ENCODE results near the gene ANAPC10.
"Not testable (repeated sequence)": the region's sequence is repeated elsewhere in the genome, so short reads cannot be mapped to it uniquely, and the experiment has no call there.

ANAPC10 gene

DNA sequence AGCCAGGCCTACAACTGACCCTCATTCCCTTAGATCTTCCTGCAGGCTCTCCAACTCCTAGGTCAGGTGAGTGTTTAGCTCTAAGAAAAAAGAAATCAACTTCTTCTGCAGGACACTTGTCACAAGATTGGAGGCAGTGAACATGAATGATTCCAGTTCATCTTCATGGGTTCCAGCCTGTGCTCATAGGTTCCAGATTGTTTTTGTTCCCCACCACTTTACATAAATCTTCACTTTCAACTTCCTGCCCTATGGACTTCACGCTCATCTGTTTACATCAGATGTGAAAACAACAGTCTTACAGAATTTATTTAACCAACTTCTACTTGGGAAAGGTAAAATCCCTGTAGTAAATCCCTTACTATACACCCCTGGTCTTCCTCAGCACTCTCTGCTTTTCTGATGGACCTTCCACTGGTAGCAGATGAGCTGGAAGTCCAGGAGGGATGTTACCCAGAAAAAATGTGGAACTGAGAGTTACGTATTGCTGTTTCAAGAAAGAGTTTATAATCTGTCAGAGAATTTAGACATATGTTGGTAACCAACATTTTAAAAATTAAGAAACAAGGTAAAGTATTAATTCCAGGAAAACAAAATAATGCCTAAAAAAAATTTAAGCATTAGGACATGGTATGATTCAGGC is 62.4 kb downstream of the ANAPC10 start:
- DNase-seq (ENCODE audit: extremely low spot score), result no peak
- POLR2A ChIA-PET, result no interaction called here
- CTCF ChIA-PET, result interaction anchor here (1.0 to 1.4 kb wide), 5 partner anchors 9 to 24 kb away, joined by 3 to 4 read pairs (median 3); no protein-coding TSS in a partner anchor
- TF ChIP-seq, protein P1, sequence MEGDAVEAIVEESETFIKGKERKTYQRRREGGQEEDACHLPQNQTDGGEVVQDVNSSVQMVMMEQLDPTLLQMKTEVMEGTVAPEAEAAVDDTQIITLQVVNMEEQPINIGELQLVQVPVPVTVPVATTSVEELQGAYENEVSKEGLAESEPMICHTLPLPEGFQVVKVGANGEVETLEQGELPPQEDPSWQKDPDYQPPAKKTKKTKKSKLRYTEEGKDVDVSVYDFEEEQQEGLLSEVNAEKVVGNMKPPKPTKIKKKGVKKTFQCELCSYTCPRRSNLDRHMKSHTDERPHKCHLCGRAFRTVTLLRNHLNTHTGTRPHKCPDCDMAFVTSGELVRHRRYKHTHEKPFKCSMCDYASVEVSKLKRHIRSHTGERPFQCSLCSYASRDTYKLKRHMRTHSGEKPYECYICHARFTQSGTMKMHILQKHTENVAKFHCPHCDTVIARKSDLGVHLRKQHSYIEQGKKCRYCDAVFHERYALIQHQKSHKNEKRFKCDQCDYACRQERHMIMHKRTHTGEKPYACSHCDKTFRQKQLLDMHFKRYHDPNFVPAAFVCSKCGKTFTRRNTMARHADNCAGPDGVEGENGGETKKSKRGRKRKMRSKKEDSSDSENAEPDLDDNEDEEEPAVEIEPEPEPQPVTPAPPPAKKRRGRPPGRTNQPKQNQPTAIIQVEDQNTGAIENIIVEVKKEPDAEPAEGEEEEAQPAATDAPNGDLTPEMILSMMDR (IDR thresholded peaks at IDR 0.05; ENCODE audit: control extremely low read depth, extremely low read depth, low read depth, missing control alignments), result no peak

DNA sequence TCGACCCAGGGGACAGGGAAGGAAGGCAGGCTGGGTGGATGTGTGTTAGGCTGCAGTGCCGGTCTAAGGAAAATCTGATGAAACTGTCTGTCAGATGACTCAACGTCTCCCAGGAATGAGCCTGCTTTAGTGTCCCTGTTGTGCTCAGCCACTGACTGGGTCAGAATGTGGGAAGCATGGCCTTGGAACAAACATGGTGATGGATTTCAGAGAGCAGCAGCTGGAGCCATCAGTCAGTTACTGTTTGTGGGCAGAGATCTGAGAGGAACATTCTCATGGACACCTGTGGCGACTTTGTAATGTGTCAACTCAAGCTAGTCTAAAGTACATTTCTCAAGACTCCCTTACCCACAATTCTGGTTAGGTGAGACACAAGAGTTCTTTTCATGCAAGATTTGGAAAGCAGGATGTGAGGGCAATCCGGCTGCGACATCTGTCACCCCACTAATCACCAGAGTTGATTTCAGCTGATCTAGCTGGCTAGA is 63.2 kb downstream of the ANAPC10 start:
- TF ChIP-seq, protein P1 (IDR thresholded peaks at IDR 0.05; ENCODE audit: control extremely low read depth, extremely low read depth, low read depth, missing control alignments), result no peak
- POLR2A ChIA-PET, result no interaction called here
- CTCF ChIA-PET, result interaction anchor here (1.0 to 1.4 kb wide), 3 partner anchors 13 to 23 kb away, joined by 3 to 4 read pairs (median 3); no protein-coding TSS in a partner anchor
- DNase-seq (ENCODE audit: extremely low spot score), result no peak

DNA sequence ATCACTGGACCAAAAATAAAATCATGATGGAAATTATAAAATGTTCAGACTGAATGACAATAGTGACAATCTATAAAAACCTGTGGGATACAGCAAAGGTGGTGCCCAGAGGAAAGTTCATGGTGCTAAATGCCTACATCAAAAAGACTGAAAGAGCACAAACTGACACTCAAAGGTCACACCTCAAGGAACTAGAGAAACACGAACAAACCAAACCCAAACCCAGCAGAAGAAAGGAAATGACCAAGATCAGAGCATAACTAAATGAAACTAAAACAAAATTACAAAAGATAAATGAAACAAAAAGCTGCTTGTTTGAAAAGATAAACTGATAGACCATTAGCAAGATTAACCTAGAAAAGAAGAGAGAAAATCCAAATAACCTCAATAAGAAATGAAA is 78.7 kb downstream of the ANAPC10 start:
- CTCF ChIA-PET, result no interaction called here
- TF ChIP-seq, protein P1 (IDR thresholded peaks at IDR 0.05; ENCODE audit: control extremely low read depth, extremely low read depth, low read depth, missing control alignments), result no peak
- POLR2A ChIA-PET, result no interaction called here
- DNase-seq (ENCODE audit: extremely low spot score), result no peak

DNA sequence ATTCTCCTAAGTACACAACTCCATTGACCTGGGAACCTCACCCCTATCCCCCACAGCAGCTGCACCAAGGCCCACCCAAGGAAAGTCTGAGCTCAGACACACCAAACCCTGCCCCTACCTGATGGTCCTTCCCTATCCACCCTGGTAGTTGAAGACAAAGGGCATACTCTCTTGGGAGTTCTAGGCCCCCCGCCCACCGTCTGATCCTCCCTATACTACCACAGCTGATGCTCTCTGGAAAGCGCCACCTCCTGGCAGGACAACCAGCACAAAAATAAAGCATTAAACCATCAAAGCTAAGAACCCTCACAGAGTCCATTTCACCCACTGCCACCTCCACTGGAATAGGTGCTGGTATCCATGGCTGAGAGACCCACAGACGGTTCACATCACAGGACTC is 83.6 kb downstream of the ANAPC10 start:
- ChIA-PET POLR2A (no interaction called here), CTCF (interaction anchor here (0.7 to 1.3 kb wide), 3 partner anchors 10 to 30 kb away, joined by 3 read pairs; no protein-coding TSS in a partner anchor)
- no peak for DNase-seq (ENCODE audit: extremely low spot score)
- TF ChIP-seq, protein P1 (IDR thresholded peaks at IDR 0.05; ENCODE audit: control extremely low read depth, extremely low read depth, low read depth, missing control alignments), result no peak

DNA sequence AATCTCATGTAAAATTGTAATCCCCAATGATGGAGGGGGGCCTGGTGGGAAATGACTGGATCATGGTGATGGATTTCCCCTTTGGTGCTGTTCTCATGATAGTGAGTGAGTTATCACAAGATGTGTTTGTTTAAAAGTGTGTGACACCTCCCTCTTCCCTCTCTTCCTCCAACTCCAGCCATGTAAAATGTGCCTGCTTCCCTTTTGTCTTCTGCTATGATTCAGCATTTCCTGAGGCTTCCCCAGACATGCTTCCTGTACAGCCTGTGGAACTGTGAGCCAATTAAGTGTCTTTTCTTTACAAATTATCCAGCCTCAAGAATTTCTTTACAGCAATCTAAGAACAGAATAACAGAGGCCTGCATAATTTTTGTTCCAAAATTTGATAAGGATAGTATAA is 85.2 kb downstream of the ANAPC10 start:
- CTCF ChIA-PET, result no interaction called here
- DNase-seq (ENCODE audit: extremely low spot score), result no peak
- TF ChIP-seq, protein P1 (IDR thresholded peaks at IDR 0.05; ENCODE audit: control extremely low read depth, extremely low read depth, low read depth, missing control alignments), result no peak
- POLR2A ChIA-PET, result no interaction called here

DNA sequence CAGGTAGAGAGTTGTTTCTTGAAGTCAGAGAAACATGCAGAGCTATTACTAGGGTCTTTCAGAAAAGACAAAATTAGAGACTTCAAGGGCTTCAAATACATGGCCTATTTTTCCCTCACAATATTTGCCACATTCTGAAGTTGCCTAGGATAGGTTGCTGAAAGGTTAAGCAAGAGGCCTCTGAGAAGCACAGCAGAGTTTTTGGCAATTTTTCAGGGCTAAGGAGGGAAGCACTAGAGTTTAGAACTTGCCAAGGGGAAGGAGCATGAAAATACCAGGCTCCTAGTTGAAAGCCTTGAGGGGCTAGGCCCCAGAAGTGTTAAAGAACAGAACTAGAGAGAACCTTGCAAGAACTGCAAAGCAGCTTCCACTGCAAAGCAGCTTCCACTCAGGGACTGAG is 86.4 kb downstream of the ANAPC10 start:
- CTCF ChIA-PET, result interaction anchor here (1.2 kb wide), 1 partner anchor 24 kb away, joined by 4 read pairs; no protein-coding TSS in a partner anchor
- DNase-seq (ENCODE audit: extremely low spot score), result no peak
- POLR2A ChIA-PET, result no interaction called here
- TF ChIP-seq, protein P1 (IDR thresholded peaks at IDR 0.05; ENCODE audit: control extremely low read depth, extremely low read depth, low read depth, missing control alignments), result no peak

DNA sequence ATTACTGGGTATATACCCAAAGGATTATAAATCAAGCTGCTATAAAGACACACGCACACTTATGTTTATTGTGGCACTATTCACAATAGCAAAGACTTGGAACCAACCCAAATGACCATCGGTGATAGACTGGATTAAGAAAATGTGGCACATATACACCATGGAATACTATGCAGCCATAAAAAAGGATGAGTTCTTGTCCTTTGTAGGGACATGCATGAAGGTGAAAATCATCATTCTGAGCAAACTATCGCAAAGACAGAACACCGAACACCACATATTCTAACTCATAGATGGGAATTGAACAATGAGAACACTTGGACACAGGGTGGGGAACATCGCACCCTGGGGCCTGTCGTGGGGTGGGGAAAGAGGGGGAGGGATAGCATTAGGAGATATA is 87.7 kb downstream of the ANAPC10 start:
- DNase-seq (ENCODE audit: extremely low spot score); POLR2A ChIA-PET; CTCF ChIA-PET: not testable (repeated sequence)

Measured in GM10248 (cell line).